HepG2 (cell line): ENCODE data around the gene SLC22A14. TPM values are rescaled to one million over a fixed set of nuclear protein-coding genes. Genes with fewer than 3 reads are reported as not detected.

Experiments
- ADNP ChIP-seq: sonication (generic); formaldehyde crosslinking; IDR thresholded peaks from 2 replicates; pipeline ENCODE4 v1.4.0; 2020; ENCODE audit warnings: missing genetic modification reagents
- FOXA3 ChIP-seq: IDR thresholded peaks from 2 replicates; pipeline ENCODE4 v1.6.1; 2016; ENCODE audit warnings: missing genetic modification reagents, missing compliant biosample characterization
- HDAC1 ChIP-seq: sonication (generic); formaldehyde crosslinking; IDR thresholded peaks from 2 replicates; pipeline ENCODE4 v1.5.1; 2020; ENCODE audit warnings: mild to moderate bottlenecking, missing genetic modification reagents
- MAFG ChIP-seq: sonication (generic); formaldehyde crosslinking; IDR thresholded peaks from 2 replicates; pipeline ENCODE4 v1.5.1; 2020; ENCODE audit warnings: mild to moderate bottlenecking, missing genetic modification reagents
- MTF1 ChIP-seq: sonication (generic); formaldehyde crosslinking; IDR thresholded peaks from 2 replicates; pipeline ENCODE4 v1.5.0; 2020; ENCODE audit warnings: missing genetic modification reagents
- NFYC ChIP-seq: IDR thresholded peaks from 2 replicates; pipeline ENCODE4 v1.6.1; 2016; ENCODE audit warnings: missing genetic modification reagents, missing compliant biosample characterization
- PHF21A ChIP-seq: sonication (generic); formaldehyde crosslinking; IDR thresholded peaks from 2 replicates; pipeline ENCODE4 v1.5.0; 2020; ENCODE audit warnings: mild to moderate bottlenecking, missing genetic modification reagents
- RARG ChIP-seq: sonication (generic); formaldehyde crosslinking; IDR thresholded peaks from 2 replicates; pipeline ENCODE4 v1.4.0; 2020; ENCODE audit warnings: low read depth, mild to moderate bottlenecking, missing genetic modification reagents
- SIN3B ChIP-seq: fragments of 150-350 bp; IDR thresholded peaks from 2 replicates; pipeline ENCODE4 v1.6.1; 2014; ENCODE audit warnings: low read length
- SRSF4 ChIP-seq: fragments of 200-400 bp; formaldehyde crosslinking; IDR thresholded peaks from one replicate; pipeline ENCODE4 v1.6.1; 2018; ENCODE audit warnings: mild to moderate bottlenecking, low read depth, low read length, moderate library complexity; ENCODE audit not compliant: poor library complexity, severe bottlenecking
- ZBTB3 ChIP-seq: sonication (generic); formaldehyde crosslinking; IDR thresholded peaks from 2 replicates; pipeline ENCODE4 v1.4.0; 2020; ENCODE audit warnings: low read depth, mild to moderate bottlenecking, moderate library complexity, missing genetic modification reagents, borderline replicate concordance
- ZNF160 ChIP-seq: sonication (generic); formaldehyde crosslinking; IDR thresholded peaks from 2 replicates; pipeline ENCODE4 v1.8.0; 2022; ENCODE audit warnings: mild to moderate bottlenecking, inconsistent platforms, missing genetic modification reagents
- ZNF33A ChIP-seq: sonication (generic); formaldehyde crosslinking; IDR thresholded peaks from 2 replicates; pipeline ENCODE4 v1.5.1; 2020; ENCODE audit warnings: missing genetic modification reagents, mild to moderate bottlenecking, moderate library complexity, borderline replicate concordance
- ZNF615 ChIP-seq: sonication (generic); formaldehyde crosslinking; IDR thresholded peaks from 2 replicates; pipeline ENCODE4 v1.5.0; 2020; ENCODE audit warnings: mild to moderate bottlenecking, missing genetic modification reagents, borderline replicate concordance
- ZNF703 ChIP-seq: sonication (generic); formaldehyde crosslinking; IDR thresholded peaks from 2 replicates; pipeline ENCODE4 v1.5.1; 2020; ENCODE audit warnings: missing genetic modification reagents, mild to moderate bottlenecking, moderate library complexity, borderline replicate concordance
- polyA plus RNA-seq, 8 experiments: library from polyadenylated mRNA; depleted of rRNA in 3 of 8; stranded (reverse) in 7 of 8; unstranded in 1 of 8; fragments of >200 nt; fragmentation: Illumina TruSeq in 4 of 8; extraction: Trizol in 4 of 8; gene quantifications; 2 replicates each; pipeline versions ENCODE4 v1.2.1 to v1.2.3, GENCODE V29; 2011 to 2016; ENCODE audit warnings: low read depth in 4 of 8, missing spikeins in 1 of 8, mixed read lengths in 1 of 8; ENCODE audit not compliant: insufficient read depth in 1 of 8
- total RNA-seq, 5 experiments: library from RNA; depleted of rRNA; stranded (reverse); fragments of >200 nt; fragmentation: Illumina TruSeq; extraction: Trizol; gene quantifications; 2 replicates each; pipeline ENCODE4 v1.2.3, GENCODE V29; 2016; ENCODE audit warnings: low read depth in 1 of 5
- TF ChIP-seq, protein P1 (sequence below): sonication (generic); formaldehyde crosslinking; IDR thresholded peaks from 2 replicates; pipeline ENCODE4 v1.5.0; 2020; ENCODE audit warnings: missing genetic modification reagents
- TF ChIP-seq, protein P2 (sequence below): IDR thresholded peaks from 2 replicates; pipeline ENCODE4 v1.4.0; 2020; ENCODE audit warnings: mild to moderate bottlenecking, missing genetic modification reagents
- TF ChIP-seq, protein P3 (sequence below): IDR thresholded peaks from 2 replicates; pipeline ENCODE4 v1.6.1; 2016; ENCODE audit warnings: low read depth
- TF ChIP-seq, protein P4 (sequence below): sonication (generic); formaldehyde crosslinking; IDR thresholded peaks from 2 replicates; pipeline ENCODE4 v1.8.0; 2022; ENCODE audit warnings: missing genetic modification reagents, low read depth, mild to moderate bottlenecking, borderline replicate concordance
- TF ChIP-seq, protein P5 (sequence below): sonication (generic); formaldehyde crosslinking; IDR thresholded peaks from 2 replicates; pipeline ENCODE4 v1.5.0; 2020; ENCODE audit warnings: missing genetic modification reagents, mild to moderate bottlenecking, borderline replicate concordance

The SLC22A14 gene
- total and polyA plus RNA-seq, 2 of the 13 experiments (the other 11 are each of a cell fraction or from before 2014, with no cell fraction given): 0.03 TPM; not detected in 1

DNA sequence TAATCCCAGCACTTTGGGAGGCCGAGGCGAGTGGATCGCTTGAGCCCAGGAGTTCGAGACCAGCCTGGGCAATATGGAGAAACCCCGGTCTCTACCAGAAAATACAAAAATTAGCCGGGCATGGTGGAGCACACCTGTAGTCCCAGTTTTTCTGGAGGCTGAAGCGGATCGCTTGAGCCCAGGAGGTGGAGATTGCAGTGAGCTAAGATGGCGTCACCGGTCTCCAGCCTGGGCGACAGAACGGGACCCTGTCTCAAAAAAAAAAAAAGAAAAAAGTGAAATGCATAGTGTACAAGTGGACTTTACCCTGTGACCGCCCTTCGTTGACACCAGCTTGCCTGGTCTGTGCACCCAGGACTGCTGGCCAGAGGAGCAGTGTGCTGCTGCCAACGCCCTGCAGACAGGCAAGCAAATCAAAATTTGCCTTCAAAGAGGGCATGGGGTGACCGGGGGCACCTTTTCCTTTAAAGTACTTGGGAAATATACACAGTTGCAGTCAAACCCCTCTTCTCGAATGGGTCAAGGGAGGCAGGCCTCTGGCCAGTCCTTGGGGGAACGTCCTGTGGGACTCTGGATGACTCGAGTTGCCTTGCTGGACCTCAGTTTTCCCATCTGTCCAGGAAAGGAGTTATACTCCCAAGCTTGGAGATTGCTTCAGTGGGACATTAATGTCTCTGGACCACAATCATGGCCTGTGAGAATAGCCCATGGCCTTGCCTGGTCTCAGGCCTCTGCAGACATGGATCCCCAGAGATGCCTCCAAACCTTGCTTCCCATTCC, 65.5 kb downstream of the SLC22A14 start (continued):
- TF ChIP-seq, protein P1, sequence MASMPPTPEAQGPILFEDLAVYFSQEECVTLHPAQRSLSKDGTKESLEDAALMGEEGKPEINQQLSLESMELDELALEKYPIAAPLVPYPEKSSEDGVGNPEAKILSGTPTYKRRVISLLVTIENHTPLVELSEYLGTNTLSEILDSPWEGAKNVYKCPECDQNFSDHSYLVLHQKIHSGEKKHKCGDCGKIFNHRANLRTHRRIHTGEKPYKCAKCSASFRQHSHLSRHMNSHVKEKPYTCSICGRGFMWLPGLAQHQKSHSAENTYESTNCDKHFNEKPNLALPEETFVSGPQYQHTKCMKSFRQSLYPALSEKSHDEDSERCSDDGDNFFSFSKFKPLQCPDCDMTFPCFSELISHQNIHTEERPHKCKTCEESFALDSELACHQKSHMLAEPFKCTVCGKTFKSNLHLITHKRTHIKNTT (CRISPR knock-in tag): no peak
- TF ChIP-seq, protein P2, sequence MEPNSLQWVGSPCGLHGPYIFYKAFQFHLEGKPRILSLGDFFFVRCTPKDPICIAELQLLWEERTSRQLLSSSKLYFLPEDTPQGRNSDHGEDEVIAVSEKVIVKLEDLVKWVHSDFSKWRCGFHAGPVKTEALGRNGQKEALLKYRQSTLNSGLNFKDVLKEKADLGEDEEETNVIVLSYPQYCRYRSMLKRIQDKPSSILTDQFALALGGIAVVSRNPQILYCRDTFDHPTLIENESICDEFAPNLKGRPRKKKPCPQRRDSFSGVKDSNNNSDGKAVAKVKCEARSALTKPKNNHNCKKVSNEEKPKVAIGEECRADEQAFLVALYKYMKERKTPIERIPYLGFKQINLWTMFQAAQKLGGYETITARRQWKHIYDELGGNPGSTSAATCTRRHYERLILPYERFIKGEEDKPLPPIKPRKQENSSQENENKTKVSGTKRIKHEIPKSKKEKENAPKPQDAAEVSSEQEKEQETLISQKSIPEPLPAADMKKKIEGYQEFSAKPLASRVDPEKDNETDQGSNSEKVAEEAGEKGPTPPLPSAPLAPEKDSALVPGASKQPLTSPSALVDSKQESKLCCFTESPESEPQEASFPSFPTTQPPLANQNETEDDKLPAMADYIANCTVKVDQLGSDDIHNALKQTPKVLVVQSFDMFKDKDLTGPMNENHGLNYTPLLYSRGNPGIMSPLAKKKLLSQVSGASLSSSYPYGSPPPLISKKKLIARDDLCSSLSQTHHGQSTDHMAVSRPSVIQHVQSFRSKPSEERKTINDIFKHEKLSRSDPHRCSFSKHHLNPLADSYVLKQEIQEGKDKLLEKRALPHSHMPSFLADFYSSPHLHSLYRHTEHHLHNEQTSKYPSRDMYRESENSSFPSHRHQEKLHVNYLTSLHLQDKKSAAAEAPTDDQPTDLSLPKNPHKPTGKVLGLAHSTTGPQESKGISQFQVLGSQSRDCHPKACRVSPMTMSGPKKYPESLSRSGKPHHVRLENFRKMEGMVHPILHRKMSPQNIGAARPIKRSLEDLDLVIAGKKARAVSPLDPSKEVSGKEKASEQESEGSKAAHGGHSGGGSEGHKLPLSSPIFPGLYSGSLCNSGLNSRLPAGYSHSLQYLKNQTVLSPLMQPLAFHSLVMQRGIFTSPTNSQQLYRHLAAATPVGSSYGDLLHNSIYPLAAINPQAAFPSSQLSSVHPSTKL: peak; percentile 44
- no peak for TF ChIP-seq NFYC (CRISPR knock-in tag)
- TF ChIP-seq, protein P3, sequence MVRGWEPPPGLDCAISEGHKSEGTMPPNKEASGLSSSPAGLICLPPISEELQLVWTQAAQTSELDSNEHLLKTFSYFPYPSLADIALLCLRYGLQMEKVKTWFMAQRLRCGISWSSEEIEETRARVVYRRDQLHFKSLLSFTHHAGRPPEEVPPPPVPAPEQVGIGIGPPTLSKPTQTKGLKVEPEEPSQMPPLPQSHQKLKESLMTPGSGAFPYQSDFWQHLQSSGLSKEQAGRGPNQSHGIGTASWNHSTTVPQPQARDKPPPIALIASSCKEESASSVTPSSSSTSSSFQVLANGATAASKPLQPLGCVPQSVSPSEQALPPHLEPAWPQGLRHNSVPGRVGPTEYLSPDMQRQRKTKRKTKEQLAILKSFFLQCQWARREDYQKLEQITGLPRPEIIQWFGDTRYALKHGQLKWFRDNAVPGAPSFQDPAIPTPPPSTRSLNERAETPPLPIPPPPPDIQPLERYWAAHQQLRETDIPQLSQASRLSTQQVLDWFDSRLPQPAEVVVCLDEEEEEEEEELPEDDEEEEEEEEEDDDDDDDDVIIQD (CRISPR knock-in tag): 0 out of 2 replicates have a peak, but pooled peaks have one; percentile 53
- no peak for TF ChIP-seq ZNF33A (CRISPR knock-in tag)
- TF ChIP-seq, protein P4, sequence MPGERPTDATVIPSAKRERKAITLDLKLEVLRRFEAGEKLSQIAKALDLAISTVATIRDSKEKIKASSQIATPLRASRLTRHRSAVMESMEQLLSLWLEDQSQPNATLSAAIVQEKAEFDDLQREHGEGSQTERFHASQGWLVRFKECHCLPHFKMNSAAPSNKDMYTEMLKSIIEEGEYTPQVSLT (CRISPR knock-in tag): no peak
- TF ChIP-seq MAFG (CRISPR knock-in tag): no peak
- TF ChIP-seq SIN3B: no peak
- no peak for TF ChIP-seq RARG (CRISPR knock-in tag)
- peak; percentile 23; the same call in 1 of the 2 replicates for TF ChIP-seq ZNF160 (CRISPR knock-in tag)
- TF ChIP-seq SRSF4: no peak
- no peak for TF ChIP-seq MTF1 (CRISPR knock-in tag)
- no peak; the same call in 1 of the 2 replicates for TF ChIP-seq FOXA3 (CRISPR knock-in tag)
- TF ChIP-seq ZBTB3: no peak; the same call in 1 of the 2 replicates
- TF ChIP-seq PHF21A (CRISPR knock-in tag): peak; percentile 50
- TF ChIP-seq ADNP (CRISPR knock-in tag): no peak
- TF ChIP-seq HDAC1 (CRISPR knock-in tag): no peak
- TF ChIP-seq, protein P5, sequence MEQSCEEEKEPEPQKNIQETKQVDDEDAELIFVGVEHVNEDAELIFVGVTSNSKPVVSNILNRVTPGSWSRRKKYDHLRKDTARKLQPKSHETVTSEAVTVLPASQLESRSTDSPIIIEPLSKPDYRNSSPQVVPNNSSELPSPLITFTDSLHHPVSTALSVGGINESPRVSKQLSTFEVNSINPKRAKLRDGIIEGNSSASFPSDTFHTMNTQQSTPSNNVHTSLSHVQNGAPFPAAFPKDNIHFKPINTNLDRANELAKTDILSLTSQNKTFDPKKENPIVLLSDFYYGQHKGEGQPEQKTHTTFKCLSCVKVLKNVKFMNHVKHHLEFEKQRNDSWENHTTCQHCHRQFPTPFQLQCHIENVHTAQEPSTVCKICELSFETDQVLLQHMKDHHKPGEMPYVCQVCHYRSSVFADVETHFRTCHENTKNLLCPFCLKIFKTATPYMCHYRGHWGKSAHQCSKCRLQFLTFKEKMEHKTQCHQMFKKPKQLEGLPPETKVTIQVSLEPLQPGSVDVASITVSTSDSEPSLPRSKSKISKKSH (CRISPR knock-in tag): no peak
- no peak for TF ChIP-seq ZNF615 (CRISPR knock-in tag)
- TF ChIP-seq ZNF703 (CRISPR knock-in tag): no peak
